ENCODE data around the gene RAB40C.
A peak's percentile ranks its signal among the peaks of the same experiment; 100 is the strongest.

DNA sequence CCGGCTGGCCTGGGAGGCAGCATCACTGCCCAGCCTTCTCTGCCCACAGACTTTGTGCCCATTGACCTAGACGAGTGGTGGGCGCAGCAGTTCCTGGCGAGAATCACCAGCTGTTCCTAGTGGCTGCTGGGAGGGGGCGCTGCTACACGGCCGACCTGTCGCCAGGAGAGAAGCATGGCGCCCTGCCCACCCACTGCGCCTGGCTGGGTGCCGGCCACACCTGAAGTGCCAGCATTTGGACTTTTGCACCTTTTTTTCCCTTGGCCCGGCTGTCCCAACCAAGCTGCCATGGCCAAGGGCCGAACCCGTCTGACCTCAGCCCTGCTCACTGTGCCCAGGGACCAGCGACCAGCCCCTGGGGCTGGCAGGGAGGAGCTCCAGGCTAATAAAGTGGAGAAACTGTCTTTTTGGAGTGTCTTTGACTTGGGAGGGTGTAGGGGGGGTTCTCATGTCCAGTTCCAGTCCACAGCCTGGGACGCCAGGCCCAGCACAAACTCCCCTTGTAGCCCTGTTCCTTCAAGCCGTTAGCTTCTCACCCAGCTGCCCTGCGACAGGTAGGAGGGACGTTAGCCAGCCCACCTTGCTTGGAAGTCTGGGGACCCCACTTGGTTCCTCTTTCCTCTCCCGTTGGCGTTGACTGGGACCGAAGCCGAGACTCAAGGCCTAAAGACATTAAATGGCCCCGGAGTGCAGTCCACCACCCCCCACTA lies 58.4 kb downstream of the RAB40C start:
- TF ChIP-seq CTCF (IDR thresholded peaks at IDR 0.05; ENCODE audit: low read depth, low read length, missing input control) = peak; percentile 58
- TF ChIP-seq MAX (IDR thresholded peaks at IDR 0.05) = no peak
- no peak for TF ChIP-seq ZBTB33 (IDR thresholded peaks at IDR 0.05)
- peak; percentile 62 for TF ChIP-seq HNF4G (IDR thresholded peaks at IDR 0.05)
- no peak for TF ChIP-seq ATF3 (IDR thresholded peaks at IDR 0.05)
- peak; percentile 93 to 95 for TF ChIP-seq RXRA (IDR thresholded peaks at IDR 0.05)

All from liver (tissue), 3 donors.